Esophagus muscularis mucosa (tissue), 3 donors: ENCODE results near the gene ACAP3.

Source experiments
- CTCF ChIP-seq, 3 experiments: fragments of 200-600 bp in 2 of 3; fragments of 450-650 bp in 1 of 3; sonication (generic) in 2 of 3; IDR thresholded peaks; one replicate each; pipeline ENCODE4 v1.5.1; 2017 to 2019; ENCODE audit warnings: antibody characterized with exemption in 3 of 3, mild to moderate bottlenecking in 2 of 3, moderate library complexity in 1 of 3
- EP300 ChIP-seq: sonication (generic); formaldehyde crosslinking; IDR thresholded peaks from one replicate; pipeline ENCODE4 v1.6.1; 2017; ENCODE audit warnings: antibody characterized with exemption

DNA sequence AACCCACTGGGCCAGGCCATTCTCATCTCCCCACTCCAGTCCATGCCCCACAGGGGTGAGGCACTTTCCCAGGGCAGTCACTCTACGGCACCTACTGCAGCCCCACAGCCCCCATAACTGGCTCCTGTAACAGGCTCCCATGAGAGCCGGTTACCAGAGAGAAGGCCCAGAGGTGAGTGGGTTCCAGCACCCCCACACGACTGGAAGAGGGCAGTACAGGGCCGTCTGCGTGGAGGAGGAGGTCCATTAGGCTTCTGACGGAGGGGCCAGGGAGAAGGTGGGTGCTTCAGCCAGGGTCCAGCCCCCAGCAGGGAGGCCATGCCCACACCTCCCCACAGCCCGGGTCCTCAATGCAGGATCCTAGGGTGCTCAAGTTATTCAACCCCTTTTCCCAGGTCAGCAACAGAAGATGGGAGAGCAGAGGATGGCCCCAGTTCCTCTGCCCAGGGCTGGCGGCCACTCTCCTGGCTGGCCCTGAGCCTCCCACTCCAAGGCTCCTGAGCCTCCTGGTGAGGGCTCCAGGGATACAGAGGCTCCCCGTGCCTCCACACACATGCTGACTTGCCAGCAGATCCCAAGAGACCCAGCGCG lies 1.6 kb downstream of the ACAP3 start:
- no peak for TF ChIP-seq CTCF (IDR thresholded peaks at IDR 0.05)
- TF ChIP-seq EP300, result no peak
